Left kidney (tissue), 8 donors: ENCODE measurements around the gene GSC2. TPM values are rescaled to one million over a fixed set of nuclear protein-coding genes. Genes with fewer than 3 reads are reported as not detected.
A peak's percentile ranks its signal among the peaks of the same experiment; 100 is the strongest.

Experiments
- DNase-seq: peaks from one replicate; pipeline ENCODE4 v3.0.0-alpha.2; 2013
- long read RNA-seq, 8 donors: transcript quantifications; one replicate each; lab custom pipeline, GENCODE V29; 2026
- polyA plus RNA-seq: library from polyadenylated mRNA; unstranded; fragments of 120-200 nt; gene quantifications from one replicate; pipeline ENCODE4 v1.2.1, GENCODE V29; 2013; ENCODE audit not compliant: insufficient read length

GSC2 gene, protein sequence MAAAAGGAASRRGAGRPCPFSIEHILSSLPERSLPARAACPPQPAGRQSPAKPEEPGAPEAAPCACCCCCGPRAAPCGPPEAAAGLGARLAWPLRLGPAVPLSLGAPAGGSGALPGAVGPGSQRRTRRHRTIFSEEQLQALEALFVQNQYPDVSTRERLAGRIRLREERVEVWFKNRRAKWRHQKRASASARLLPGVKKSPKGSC
- not detected for polyA plus RNA-seq
- long read RNA-seq, donor 1, result 0 reads
- long read RNA-seq, donor 2, result 0 reads
- long read RNA-seq, donor 3, result 0 reads
- long read RNA-seq, donor 4, result 0 reads
- long read RNA-seq, donor 5, result 0 reads
- long read RNA-seq, donor 6, result 0 reads
- long read RNA-seq, donor 7, result 0 reads
- long read RNA-seq, donor 8, result 0 reads

DNA sequence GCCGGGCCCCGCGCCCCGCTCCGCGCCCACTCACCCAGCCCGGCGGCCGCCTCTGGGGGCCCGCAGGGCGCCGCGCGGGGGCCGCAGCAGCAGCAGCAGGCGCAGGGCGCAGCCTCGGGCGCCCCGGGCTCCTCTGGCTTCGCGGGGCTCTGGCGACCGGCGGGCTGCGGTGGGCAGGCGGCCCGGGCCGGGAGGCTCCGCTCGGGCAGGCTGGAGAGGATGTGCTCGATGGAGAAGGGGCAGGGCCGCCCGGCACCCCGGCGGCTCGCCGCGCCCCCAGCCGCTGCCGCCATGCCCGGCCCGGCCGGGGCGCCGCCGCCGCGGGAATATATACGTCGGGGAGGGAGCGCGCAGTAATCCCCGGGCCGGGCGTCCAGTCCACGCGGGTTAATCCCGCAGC, at the start of gene GSC2:
TSS of gene GSC2 (minus strand) at position 302 of the 400 bp plus-strand sequence. CDS start at position 293, 9 bp downstream.
- DNase-seq, result no peak

DNA sequence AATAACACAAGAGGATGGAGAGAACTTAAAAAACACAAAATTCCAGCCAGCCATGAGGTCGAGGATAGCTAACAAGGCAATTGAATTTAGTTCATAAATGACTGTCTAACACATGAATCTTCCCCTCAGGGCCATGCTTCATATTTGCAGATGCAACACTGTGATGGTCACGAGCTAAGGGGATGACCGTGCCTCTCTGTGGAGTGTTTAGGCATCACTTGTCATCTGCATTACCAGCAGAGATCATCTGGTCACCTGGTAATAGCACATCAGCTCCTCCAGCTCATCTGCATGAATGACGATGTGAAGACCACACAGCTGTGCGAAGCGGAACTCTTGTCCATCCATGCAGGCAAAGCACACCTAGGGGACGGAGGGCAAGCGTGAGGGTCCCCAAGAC, 49.4 kb upstream of the GSC2 start:
- DNase-seq, result no peak

DNA sequence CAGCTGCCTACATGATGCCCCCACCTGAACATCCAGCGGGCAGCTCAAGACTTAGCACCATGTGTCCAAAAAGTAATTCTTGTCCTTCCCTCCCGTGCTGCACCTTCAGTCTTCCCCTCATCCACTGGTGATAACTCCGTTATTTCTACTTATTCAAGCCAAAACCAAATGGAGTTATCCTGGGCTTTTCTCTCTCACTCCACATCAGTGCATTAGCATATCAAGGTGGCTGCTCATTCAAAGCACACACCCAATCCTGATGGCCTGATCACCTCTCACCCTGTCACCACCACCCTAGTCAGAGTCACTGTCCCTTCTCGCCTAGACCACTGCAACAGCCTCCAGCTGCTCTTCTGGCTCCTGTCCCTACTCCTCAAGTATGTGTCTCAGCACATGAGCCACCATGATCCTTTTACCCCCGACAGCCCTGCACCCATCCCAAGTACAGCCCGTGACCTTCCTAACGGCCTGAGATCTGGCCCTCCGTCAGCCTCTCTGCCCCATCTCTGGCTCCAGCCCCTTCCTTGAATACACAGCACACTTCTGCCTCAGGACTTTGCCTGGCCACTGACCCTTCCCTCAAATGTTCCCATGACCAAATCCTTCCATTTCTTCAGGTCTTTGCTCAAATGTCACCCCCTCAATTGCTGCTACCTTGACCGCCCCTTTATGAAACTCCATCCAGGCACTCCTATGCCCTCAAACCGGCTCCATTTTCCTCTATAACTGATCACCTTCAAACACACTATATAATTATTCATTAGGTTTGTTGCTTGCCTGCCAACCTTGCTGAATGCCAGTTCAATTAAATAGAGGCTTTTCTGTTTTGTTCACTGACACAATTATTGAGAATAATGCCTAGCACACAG, 48.1 kb upstream of the GSC2 start:
- no peak for DNase-seq

DNA sequence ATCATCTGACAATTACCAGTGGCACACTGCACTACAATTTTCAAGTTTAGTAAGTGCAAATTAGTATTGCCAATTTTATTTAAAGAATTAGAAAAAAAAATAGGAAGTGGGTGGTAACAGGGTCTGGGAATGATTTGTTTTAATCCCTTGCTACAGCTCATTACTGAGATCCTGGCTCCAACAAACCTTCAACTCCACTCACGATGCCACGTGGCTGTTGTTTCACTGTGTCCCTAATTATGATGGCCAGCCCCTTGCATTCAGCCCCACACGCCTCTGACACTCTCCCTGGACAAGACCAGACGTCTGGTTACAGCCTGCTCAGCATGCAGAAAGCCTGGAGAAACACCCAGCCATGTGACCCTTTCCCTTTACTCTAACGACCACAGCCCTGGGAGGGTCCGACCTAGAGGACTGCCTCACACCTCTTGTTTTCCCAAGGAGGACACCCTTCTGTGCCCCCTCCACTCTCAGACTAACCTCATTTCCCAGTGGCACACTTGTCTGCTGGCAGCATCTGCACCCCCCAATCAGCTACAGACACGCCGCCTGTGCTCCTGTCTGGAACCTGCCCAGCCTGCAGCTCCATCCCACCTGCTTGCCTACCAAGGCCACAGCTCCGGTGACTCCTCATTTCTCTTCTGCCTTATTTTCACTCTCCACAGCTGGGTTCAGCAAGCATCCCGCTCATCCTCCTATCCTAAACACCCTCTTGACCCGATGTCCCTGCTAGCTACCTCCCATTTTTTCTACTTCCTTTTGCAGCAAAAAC, 46.9 kb upstream of the GSC2 start:
- DNase-seq, result no peak

DNA sequence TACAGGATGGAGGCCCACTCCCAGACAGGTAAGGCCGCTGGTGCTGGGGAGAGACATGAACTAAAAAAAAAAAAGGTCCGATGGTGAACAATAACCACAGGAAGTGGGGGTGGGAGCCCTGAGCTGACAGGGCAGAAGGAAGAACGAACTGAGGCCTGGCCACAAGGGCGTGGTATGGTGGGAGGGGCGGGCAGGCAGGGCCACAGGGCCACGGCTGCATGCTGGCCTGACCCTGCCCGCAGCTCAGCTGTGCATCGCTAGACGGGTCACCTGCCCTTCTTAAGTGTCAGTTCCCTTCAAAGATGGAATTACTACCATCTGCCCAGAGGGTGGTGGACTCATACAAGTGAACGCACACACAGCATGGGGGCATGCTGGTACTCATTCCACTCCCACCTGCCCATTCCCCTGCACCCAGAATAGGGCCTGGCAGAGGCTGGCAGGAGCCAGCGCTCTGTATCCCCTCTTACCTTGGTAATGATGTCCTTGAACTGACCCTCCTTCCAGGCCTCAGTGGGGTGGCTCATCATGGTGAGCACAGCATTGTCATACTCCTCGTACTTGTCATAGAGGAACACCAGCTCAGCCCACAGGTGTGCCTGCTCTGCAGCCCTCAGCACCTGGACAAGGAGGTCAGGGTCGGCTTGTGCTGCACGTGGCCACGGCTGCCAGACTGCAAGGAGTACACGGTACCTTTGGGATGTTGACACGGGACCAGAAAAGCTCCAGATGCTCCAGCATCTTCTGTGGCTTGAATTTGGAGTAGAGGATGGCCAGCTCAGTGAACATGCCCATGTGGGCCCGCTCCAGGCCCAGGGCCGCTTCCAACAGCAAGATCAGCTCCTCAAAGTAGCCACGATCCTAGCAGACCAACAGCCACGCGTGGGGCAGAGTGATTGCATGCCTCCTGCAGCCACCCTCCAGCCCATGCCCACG, 46.0 kb upstream of the GSC2 start:
- DNase-seq, result no peak

DNA sequence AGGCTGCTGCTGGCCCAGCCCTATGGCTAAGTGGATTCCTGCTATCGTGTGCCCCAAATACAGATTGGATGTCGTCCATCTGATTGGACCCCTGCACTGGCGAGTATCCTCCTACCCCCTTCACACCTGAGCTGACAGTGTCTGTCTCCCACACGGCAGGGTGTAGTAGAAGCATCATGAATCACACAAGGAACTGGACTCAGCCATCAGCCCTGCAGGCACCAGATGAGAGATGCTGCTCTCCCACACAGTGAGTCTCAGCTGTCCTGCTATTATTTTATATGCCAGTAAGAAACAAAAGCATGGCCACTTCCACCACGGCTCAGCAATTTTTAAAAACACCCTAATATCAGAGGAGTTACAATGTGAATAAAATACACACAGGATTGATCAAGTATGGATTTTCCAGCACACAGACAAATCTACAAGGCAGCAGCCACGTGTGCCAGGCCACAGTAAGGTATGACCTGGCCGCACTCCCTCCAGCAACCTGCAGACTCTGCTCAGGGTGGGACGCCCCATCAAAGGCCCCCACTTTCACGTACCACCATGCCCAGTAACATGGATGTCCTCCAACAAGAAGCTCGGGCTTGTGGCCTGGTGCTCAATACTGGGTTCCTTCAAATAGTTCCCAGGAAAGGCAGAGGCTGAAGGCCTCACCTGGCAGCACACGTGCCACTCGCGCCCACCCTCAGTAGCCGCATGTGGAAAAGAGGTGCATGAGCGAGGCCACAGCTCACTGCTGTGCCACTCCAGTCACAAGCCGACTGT, 44.9 kb upstream of the GSC2 start:
- DNase-seq, result no peak

DNA sequence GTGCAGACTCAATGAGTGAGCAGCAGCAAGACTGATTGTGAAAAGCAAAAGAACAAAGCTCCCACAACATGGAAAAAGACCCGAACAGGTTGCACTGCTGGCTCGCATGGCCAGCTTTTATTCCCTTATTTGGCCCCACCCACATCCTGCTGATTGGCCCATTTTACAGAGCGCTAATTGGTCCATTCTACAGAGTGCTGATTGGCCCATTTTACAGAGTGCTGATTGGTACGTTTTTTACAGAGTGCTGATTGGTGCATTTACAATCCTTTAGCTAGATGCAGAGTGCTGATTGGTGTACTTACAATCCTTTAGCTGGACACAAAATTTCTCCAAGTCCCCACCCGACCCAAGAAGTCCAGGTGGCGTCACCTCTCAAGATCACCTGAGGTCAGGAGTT, 43.8 kb upstream of the GSC2 start:
- DNase-seq, result no peak

DNA sequence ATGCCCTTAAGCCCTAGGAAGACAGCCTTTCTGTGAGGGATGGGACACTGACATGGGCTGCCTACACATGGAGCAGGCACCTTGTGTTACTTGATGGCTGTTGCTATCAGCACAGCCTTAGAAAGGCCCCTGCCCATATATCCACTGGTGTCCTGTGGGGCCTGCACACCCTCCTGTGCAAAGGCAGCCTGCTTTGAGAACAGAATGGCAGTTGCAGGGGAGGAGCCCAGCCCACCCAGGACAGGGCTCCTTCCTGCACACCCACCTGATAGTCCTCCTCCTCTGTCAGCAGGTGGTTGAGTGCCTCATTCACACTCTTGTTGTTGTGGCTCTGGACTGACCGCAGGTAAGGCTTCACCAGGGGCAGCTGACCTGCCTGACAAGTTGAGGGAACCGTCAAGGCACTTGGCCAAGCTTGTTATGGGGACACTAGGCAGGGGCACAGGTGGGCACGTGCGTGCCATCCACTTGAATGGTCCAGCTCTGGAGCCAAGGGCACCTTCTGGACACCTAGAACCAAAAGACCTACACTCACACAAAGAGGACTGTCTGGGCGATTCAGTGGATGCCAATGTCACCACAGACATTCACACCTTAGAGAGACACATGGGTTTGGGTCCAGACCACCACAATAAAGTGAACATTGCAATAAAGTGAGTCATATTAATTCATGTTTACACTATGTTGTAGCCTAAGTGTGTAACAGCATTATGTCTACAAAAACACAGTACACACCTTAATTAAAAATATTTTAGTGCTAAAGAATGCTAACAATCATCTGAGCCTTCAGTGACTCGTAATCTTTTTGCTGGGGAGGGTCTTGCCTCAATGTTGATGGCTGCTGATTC, 37.8 kb upstream of the GSC2 start:
- no peak for DNase-seq

DNA sequence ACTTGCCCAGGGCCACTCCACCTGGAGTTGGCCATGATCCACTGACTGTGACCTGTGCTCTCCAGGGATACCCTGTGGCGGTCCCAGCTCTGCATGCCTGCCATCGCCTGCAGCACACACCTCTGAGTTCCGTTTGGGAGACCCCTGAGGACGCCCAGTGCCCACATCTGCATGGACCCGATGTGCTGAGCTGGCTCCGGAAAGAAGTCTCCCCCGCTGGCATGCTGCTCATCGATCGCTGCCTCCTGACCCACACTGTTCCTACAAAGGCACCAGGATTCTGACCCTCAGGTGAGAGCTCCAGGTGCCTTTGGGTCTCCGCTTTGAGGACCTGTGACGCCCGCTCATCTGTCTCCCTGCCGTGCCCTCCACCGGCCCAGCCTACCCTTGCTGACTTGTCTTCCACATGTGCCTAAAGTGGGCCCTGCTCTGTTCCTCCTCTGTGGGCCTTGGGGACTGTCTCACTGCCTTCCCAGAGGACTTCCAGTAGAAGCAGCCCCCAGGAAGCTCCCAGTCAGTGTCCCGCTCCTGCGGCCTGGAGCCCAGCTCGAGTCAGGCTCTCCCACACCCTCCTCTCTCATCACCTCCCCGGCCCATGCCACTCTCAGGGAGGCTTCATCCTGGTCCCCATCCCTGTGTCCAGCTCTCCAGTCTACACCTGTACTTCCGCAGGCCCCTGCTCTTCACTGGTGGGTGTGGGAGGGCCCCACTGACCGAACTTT, 34.3 kb upstream of the GSC2 start:
- DNase-seq, result no peak

DNA sequence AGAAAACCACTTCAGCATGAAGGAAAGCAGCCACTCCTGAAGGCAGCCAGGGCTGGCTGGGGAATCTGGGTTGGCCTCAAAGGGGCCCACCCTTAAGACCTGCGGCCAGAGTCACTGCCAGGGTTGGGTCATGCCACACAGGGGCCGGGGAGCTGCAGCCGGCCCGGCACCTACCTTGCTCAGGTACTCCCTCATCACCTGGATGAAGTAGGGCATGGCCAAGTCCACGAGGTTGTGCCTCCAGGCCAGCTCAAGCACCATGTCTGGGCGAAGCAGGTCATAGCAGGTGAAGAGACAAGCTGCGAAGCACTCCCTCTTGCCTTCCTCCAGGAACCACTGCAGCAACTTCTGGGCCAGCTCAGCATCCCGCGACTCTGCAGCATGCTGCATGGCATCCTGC, 33.1 kb upstream of the GSC2 start:
- no peak for DNase-seq

DNA sequence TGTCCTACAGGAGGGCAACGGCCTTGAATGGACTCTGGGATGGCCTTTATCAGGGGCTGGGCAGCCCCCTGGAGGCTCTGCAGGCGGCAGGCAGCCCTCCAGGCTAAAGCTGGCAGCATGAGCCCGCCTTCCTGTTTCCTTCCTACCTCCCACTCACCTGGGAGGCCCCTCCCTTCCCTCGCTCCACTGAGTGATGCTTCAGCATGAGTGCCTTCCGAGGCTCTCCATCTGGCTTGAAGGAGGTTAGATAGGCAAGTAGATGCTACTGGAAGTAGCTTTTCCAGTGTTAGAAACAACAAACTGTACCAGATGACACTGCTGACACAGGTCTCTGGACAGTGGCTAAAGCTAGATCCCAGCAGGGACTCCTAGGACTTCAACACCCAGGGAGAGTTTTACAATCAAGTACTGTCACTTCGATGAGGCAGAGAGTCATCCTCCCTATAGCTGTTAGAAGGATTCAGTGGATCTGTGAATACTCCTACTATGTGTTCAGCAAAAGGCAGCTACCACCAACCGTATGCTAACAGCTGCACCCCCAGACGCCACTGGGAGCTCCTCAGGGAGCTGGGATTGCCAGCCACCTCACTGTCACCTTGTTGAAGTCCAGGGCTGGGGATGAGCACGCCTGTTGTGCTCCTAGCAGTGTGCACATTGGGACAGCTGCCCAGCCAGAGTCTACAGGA, 32.5 kb upstream of the GSC2 start:
- DNase-seq, result no peak

DNA sequence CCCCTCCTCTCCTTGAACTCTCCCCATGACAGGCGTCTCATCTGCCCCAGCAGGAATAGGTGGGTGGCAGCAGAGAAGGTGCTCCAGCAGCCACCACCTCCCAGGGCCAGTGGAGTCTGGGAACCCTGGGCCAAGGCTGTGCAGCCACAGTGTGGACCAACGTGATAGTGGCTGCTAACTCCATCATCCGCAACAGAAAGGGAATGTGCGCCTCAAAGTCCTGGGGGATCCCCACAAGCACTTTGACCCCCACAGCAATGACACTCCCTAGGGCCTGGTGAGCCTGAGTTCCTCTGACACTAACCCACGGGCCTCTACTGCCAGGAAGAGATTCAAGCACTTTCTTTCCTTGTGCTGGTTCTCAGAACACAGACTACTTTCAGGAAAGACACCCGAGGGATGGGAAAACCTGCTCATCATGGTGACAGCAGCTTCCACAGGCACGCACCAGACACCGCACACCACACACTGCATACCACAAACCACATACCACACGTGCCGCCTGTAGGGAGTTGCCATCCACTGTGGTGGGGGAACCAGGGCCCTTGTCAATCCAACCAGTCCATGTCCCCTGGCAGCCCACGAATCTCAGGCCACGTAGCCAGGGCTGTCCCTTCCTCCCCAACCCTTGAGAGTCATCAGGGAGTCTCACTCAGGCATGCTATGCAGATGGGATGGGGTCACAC, 31.8 kb upstream of the GSC2 start:
- no peak for DNase-seq

DNA sequence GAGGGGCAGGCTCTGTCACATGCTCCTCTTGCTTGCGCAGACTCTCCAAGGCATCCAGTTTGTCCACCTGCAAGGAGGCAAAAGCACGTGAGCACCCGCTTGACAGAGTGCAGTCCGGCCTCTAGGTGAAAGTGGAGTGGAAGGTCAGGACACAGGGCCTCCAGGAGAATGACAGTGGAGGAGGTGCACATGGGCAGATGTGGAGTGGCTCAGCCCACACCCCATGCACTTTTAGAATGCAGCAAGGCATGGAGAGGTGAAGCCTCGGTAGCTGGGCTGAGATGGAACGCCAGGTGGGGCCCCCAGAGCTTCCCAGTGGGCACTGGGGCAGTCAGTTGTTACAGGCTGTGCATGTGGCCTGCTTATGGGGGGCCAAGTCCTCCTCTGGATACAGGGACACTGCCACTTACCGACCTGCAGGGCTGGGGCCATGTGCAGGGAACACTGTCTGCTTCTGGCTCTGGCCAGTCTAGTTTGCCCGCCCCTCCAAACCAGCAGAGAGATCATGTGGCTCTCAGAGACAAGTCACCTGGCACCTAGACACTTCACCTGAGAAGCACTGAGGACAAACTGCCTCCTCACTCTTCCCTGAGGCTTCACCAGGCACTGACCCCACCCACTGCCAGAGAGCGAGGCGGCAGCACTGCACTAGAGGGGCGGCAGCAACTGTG, 30.8 kb upstream of the GSC2 start:
- no peak for DNase-seq

DNA sequence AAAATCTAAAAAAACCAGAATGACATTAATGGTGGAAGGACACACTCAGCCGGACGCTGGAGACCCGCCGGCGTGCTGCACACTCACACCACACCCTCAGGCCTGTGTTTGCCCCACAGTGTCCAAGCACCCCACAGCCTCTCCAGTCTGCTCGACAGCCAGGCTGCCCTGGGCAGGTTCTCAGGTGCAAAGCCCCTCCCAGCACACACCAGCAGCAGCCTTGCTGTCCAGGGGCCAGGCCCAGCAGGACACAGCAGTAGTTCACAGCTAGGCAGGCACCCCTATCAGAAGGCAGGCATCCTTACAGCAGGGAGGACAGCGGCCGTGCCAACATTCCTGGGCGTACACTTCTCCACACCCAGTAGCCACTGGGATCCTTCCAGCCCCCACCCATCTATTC, 30.1 kb upstream of the GSC2 start:
- DNase-seq, result no peak

DNA sequence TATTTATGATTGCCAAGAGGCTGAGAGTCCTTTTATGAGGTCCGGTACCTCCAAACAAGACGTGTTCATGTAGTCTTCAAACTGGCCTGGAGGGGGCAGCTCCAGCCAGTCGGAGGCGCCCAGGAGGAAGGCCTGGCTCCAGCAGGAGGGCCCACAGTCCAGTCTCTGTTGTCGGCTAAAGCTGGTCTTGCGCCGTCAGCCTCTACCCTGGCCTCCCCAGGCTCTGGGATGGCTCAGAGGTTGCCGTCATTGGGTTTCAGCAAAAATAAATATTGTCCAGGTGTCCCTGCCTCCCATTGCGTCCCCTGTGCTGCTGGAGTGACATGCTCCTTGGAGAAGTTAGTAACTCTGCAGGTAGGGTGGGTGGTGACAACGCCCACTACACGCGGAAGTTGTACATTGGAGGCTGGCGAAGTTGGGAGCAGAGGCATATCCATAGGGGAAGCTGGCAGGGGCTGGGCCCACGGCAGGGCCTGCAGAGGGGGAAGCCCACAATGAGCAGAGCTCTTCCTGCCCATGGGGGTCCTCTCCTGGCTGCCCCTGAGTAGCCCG, 29.5 kb upstream of the GSC2 start:
- DNase-seq, result peak; percentile 79

DNA sequence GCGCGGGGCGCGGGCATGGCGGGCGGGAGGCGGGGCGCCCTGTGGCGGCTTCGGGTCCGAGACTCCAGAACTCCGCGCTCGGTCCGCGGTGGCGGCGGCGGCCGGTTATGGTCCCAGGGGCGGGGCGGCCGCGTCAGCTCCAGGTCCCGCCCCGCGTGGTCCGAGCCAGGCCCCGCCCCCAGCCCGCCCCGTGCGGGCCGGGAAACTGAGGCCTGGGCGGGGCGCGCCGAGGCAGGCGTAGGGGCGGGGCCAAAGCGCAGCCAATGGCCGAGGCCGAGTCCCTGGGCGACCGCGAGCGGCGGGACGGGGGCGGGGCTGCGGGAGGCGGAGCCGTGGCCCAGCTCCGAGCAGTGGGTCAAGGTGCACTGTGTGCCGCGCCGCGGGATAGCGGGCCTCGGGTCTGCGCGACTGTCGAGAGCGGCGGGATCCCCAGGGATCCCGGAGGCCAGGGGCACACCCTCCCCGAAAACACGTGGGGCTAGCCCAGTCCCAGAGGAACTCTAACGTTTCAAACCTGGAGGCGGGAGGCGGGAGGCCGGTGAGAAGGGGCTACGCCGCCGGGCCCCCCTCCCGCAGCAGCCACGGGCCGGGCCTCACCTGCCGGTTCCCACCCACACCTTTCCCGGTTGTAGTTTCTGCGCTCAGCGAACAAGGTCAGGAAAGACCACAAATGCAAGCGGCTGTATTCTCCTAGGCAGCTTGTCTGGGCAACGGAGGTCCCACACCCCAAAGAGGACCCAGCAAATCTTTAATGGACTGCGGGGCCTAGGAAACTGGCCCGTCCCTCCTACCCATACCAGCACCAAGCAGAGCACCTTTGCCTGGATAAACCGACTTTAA, 28.8 kb upstream of the GSC2 start, which contains the start of gene SLC25A1:
TSS of gene SLC25A1 (minus strand) at position 80 of the 840 bp plus-strand sequence. CDS start at position 17, 63 bp downstream.
- peak; percentile 87 for DNase-seq
